GM23248 (cell line): Measurements from ENCODE around the gene CSF2.

Experiments
- EZH2 ChIP-seq: fragments of 200-600 bp; sonication (generic); IDR thresholded peaks from 2 replicates; pipeline ENCODE4 v1.6.1; 2018; ENCODE audit warnings: antibody characterized with exemption, mild to moderate bottlenecking; ENCODE audit not compliant: insufficient read depth, poor library complexity, severe bottlenecking
- EZH2phosphoT487 ChIP-seq: fragments of 200-600 bp; sonication (generic); IDR thresholded peaks from 2 replicates; pipeline ENCODE4 v1.6.1; 2018; ENCODE audit warnings: antibody characterized with exemption, moderate library complexity, mild to moderate bottlenecking, low read depth; ENCODE audit not compliant: insufficient read depth

DNA sequence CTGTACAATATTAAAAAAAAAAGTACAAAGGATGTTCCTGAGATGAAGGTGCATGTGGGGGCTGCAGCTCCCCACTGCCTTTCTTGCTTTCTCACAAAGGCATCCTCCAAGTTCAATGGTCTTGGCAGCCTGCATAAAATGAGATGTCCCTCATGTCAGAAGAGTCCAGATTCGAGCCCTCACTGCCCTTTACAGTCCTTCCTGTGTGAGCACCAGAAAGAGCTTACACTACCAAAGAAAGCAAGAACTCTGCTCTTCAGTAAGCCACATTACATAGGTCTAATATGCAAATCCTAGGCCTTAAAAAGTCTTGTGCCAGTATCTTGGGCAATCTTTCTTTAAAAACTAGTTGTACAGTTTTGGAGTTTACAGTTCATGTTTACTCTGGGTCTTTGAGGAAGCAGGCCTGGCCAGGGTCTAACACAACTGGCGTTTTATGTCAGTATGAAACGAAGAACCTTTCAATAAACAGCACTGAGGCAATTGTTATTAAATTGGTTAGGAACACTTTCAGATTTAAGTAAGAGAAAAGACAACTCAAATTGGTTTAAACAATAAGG lies 36.0 kb downstream of the CSF2 start:
- TF ChIP-seq EZH2phosphoT487, result no peak
- no peak for TF ChIP-seq EZH2
